ENCODE data around the gene KLHDC4.

Gene KLHDC4

DNA sequence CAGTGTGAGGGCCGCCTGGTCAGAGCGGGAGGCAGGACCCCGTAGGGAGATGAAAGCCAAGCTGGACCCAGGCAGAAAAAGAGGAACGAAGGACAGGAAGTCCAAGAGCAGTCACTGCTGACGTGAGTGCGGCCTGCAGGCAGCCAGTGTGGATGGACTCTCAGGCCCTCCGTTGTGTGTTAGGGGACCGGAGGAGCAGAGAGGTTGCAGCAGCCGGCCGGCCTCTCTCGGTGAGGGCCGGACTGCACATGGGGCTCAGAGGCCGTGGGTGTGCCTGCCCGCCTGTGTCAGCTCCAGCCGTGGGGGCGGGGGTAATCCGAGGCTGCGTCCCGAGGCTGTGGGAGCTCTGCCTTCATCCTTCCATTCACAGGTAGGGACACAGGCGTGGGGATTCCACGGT is 96.1 kb downstream of the KLHDC4 start:
- Mint-ChIP-seq H3K4me1 (no peaks in the 10 kb centered on the region), H3K4me3 (no peak overlapping the region), H3K9me3 (no peaks in the 10 kb centered on the region), H3K27ac (no peak overlapping the region), H3K36me3 (ENCODE audit: low read depth) (no peaks in the 10 kb centered on the region), H3K27me3 (peaks cover 3% of the 10 kb centered on the region)
- no peak for DNase-seq
- ATAC-seq: no peak

- no peaks in the 10 kb centered on the region for H3K36me3 Mint-ChIP-seq (ENCODE audit: low read depth)
- H3K27me3 Mint-ChIP-seq: peaks cover 3% of the 10 kb centered on the region
Observed at GRCh38 chr16:87667946-87668345, 97.8 kb downstream of the KLHDC4 start.

DNA sequence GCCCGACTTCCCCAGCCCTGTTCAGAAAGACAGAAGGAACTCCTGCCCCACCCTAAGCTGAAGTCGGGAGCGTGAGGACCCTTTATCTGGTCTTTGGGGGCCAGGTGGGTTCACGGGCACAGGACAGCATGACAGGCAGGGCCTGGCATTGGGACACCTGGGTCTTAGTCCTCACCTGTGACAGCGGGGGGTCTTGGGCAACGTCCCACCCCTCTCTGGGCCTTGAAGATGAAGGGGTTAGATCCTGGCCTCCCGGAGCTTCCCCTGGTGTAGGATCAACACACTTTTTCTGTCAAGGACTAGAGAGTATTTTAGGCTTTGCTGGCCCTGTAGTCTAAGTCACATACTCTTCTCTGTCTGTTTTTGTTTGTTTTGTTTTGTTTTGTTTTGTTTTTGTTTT is 98.3 kb downstream of the KLHDC4 start:
- no peaks in the 10 kb centered on the region for H3K9me3 Mint-ChIP-seq
- DNase-seq: no peak

More at GRCh38 chr16:87667946-87668345, 97.8 kb downstream of the KLHDC4 start:
- DNase-seq (no peak), ATAC-seq (no peak)
- no peak overlapping the region for H3K4me3 Mint-ChIP-seq
- no peaks in the 10 kb centered on the region for H3K4me1 Mint-ChIP-seq
- H3K27ac Mint-ChIP-seq: no peak overlapping the region
- H3K9me3 Mint-ChIP-seq: no peaks in the 10 kb centered on the region

DNA sequence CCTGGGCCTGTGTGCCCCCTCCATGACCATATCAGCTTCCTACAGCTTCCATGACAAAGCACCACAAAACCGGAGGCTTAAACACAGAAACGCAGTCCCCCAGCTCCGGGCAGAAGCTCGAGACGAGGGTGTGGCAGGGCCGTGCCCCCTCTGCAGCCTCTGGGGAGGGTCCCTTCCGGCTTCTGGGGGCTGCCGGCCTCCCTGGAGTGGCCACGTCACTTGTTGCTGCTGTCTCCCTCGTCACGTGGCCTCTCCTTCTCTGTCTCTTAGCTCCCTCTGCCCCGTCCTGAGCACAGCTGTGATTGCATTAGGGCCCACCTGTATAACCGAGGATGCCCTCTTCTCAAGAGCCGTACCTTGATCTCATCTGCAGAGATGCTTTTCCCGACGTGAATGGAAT is 98.9 kb downstream of the KLHDC4 start:
- Mint-ChIP-seq H3K4me3 (no peak overlapping the region), H3K9me3 (no peaks in the 10 kb centered on the region), H3K27me3 (peaks cover 4% of the 10 kb centered on the region), H3K27ac (no peak overlapping the region), H3K36me3 (ENCODE audit: low read depth) (no peaks in the 10 kb centered on the region), H3K4me1 (no peaks in the 10 kb centered on the region)
- DNase-seq (no peak), ATAC-seq (no peak)

More for the DNA sequence above, 98.3 kb downstream of the KLHDC4 start:
- peaks cover 3% of the 10 kb centered on the region for H3K27me3 Mint-ChIP-seq
- no peak for ATAC-seq
- H3K4me1 Mint-ChIP-seq: no peaks in the 10 kb centered on the region
- H3K27ac Mint-ChIP-seq: no peak overlapping the region
- H3K36me3 Mint-ChIP-seq (ENCODE audit: low read depth): no peaks in the 10 kb centered on the region
- H3K4me3 Mint-ChIP-seq: no peak overlapping the region

DNA sequence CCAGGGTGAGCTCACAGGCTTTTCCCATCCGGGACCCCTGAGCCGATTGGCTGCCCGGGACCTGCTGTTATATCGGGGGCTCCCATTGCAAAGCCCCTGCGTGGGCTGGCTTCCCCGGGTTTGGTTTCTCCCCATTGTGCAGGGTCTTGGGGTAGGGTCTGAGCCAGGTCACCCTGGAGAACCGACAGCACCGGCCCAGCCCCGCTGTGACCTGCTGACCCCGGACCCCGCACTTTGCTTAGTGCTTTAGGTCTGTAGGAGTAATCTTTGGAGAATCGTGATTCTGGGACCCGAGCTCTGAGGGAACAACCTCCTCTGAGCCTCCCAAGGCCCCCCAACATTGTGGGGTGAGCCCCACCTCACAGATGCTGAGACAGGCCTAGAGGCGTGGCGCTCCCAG is 100.6 kb downstream of the KLHDC4 start:
- Mint-ChIP-seq H3K27me3 (peaks cover 9% of the 10 kb centered on the region), H3K4me1 (peaks cover 3% of the 10 kb centered on the region), H3K27ac (no peak overlapping the region), H3K9me3 (no peaks in the 10 kb centered on the region), H3K4me3 (no peak overlapping the region), H3K36me3 (ENCODE audit: low read depth) (no peaks in the 10 kb centered on the region)
- DNase-seq (no peak), ATAC-seq (no peak)

- H3K4me1 Mint-ChIP-seq: peaks cover 3% of the 10 kb centered on the region
- DNase-seq (no peak), ATAC-seq (no peak)
- H3K27me3 Mint-ChIP-seq: peaks cover 9% of the 10 kb centered on the region
- H3K9me3 Mint-ChIP-seq: no peaks in the 10 kb centered on the region
- H3K36me3 Mint-ChIP-seq (ENCODE audit: low read depth): no peaks in the 10 kb centered on the region
- no peak overlapping the region for H3K27ac Mint-ChIP-seq
- H3K4me3 Mint-ChIP-seq: no peak overlapping the region
Observed at GRCh38 chr16:87664792-87665191, 101.0 kb downstream of the KLHDC4 start.

DNA sequence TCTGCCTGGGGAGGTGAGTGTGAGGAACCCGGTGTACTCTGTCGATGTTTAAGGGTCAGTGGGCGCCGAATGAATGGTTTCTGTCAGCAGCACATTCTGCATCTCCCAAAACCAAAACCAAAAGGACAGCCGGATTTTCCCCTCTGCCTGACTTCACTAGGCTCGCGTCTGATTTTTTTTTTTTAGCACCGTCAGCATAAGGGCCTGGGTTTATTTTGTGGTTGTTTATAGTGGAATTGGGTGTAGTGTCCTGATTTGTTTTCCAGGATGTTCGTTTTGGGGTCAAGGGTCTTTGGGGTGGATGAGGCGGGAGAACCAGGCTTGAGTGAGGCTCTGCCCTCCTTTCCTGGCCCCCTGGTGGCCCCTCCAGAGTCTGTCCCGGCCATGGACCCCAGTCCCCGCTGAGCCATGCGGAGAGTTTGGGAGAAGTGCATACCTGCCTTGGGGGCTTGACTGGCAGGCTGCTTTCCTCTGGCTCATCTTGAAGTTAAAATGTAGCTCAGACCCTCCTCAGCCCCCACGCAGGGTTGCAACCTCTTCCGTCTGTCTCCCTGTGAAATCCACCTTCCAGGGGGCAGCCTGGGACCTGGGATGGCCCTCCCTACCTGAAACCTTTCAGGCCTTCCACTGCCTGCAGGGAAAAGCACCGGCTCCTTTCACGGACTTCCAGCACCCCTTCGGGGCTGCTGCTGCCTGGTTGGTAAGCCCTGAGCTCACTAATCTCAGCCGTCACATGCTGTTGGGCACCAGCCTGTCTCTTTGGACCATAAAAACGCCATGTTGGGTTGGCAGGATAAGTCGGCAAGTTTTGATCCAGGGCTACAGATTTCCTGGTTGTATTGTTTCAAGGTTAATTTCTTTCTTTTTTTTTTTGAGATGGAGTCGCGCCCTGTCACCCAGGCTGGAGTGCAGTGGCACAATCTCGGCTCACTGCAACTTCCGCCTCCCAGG is 103.3 kb downstream of the KLHDC4 start:
- peaks cover 6% of the 10 kb centered on the region for H3K27me3 Mint-ChIP-seq
- no peak for ATAC-seq
- H3K36me3 Mint-ChIP-seq (ENCODE audit: low read depth): no peaks in the 10 kb centered on the region
- DNase-seq: no peak
- no peak overlapping the region for H3K4me3 Mint-ChIP-seq
- no peaks in the 10 kb centered on the region for H3K9me3 Mint-ChIP-seq
- H3K4me1 Mint-ChIP-seq: peaks cover 3% of the 10 kb centered on the region
- no peak overlapping the region for H3K27ac Mint-ChIP-seq

DNA sequence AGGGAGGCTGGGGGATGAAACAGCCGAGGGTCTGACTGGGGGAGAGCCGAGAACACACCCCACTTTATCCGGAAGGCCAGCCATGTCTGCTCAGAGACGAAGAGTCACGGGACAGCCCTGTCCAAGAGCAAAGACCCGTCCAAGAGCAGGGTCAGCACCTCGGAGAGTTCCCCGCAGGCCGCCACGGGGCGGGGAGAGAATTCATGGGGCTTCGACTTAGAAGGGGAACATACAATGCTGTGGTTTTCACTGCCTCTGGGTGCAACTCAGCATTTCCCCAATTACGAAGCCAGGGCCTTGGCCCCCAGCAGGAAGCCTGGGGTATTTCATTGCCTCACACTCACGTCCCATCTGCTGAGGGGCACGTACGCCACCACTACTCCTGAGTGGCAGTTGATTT is 104.2 kb downstream of the KLHDC4 start:
- Mint-ChIP-seq H3K27ac (no peak overlapping the region), H3K4me1 (peaks cover 3% of the 10 kb centered on the region), H3K27me3 (peaks cover 6% of the 10 kb centered on the region), H3K36me3 (ENCODE audit: low read depth) (no peaks in the 10 kb centered on the region), H3K4me3 (no peak overlapping the region), H3K9me3 (no peaks in the 10 kb centered on the region)
- ATAC-seq (peak; percentile 71), DNase-seq (peak; percentile 54)

DNA sequence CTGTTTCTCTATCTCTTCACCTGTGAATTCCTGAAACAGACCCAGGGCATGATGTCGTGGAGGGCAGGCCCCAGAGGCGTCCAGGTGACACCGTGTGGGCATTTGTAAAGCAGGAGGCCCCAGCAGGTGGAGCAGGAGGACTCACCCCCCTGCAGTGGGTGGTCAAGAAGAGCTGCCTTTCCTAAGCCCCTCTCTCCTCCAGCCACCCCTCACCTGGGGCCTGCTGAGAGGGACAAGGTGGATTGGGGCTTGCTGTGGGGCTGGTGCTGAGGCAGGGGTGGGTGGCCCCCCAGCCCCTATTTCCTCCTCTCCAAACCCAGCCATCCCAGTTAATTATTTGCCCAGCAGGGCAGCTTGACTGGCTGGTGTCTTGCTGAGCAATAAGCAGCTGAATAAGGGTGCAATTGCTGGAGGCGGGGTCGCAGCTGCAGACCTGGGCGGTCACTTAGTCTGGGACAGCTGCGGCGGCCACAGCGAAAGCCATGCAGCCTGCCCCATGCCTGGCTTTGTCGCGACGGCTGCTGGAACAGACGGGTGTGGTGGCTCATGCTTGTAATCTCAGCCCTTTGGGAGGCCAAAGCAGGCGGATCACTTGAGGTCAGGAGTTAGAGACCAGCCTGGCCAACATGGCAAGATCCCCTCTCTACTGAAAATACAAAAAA is 107.1 kb downstream of the KLHDC4 start:
- ATAC-seq (no peak), DNase-seq (no peak)
- Mint-ChIP-seq H3K4me3 (no peak overlapping the region), H3K27me3 (peaks cover 6% of the 10 kb centered on the region), H3K27ac (no peak overlapping the region), H3K9me3 (no peaks in the 10 kb centered on the region), H3K36me3 (ENCODE audit: low read depth) (no peaks in the 10 kb centered on the region), H3K4me1 (peaks cover 3% of the 10 kb centered on the region)

All from activated naive CD8-positive, alpha-beta T cell treated with anti-CD3 and anti-CD28 coated beads, Interleukin-2, amount 50 U/mL, for 24 hours (primary cell).